Measurements from ENCODE around the gene SDK1.

SDK1 gene

GRCh38 chr7:3712841-3713240, 411.8 kb downstream of the SDK1 start:
- Histone ChIP-seq H3K4me2 (ENCODE audit: low read length) (no peak overlapping the region), H3K36me3 (ENCODE audit: control insufficient read depth, insufficient read depth, low read length) (no peaks in the 10 kb centered on the region), H2AFZ (no peak overlapping the region), H3K4me1 (no peaks in the 10 kb centered on the region), H3K4me3 (ENCODE audit: low read depth, low read length) (no peak overlapping the region), H3K9me3 (ENCODE audit: control insufficient read depth, low read length) (no peaks in the 10 kb centered on the region), H3K79me2 (no peaks in the 10 kb centered on the region), H3K27ac (no peak overlapping the region), H3K9ac (no peak overlapping the region), H3K27me3 (ENCODE audit: control insufficient read depth, insufficient read depth, low read length) (no peaks in the 10 kb centered on the region)
- no peak for TF ChIP-seq CTCF (IDR thresholded peaks at IDR 0.05)

- Histone ChIP-seq H3K4me1 (no peaks in the 10 kb centered on the region), H2AFZ (no peak overlapping the region), H3K4me2 (ENCODE audit: low read length) (no peak overlapping the region), H3K27ac (no peak overlapping the region), H3K36me3 (ENCODE audit: control insufficient read depth, insufficient read depth, low read length) (no peaks in the 10 kb centered on the region), H3K9ac (no peak overlapping the region), H3K79me2 (no peaks in the 10 kb centered on the region), H3K4me3 (ENCODE audit: low read depth, low read length) (no peak overlapping the region), H3K27me3 (ENCODE audit: control insufficient read depth, insufficient read depth, low read length) (no peaks in the 10 kb centered on the region), H3K9me3 (ENCODE audit: control insufficient read depth, low read length) (no peaks in the 10 kb centered on the region)
- no peak for TF ChIP-seq CTCF (IDR thresholded peaks at IDR 0.05)
Measured at GRCh38 chr7:3721422-3721821, 420.4 kb downstream of the SDK1 start.

GRCh38 chr7:3722396-3722922, 421.4 kb downstream of the SDK1 start:
- no peaks in the 10 kb centered on the region for H3K36me3 ChIP-seq (ENCODE audit: control insufficient read depth, insufficient read depth, low read length)
- H2AFZ ChIP-seq = no peak overlapping the region
- no peaks in the 10 kb centered on the region for H3K27me3 ChIP-seq (ENCODE audit: control insufficient read depth, insufficient read depth, low read length)
- no peak overlapping the region for H3K4me3 ChIP-seq (ENCODE audit: low read depth, low read length)
- H3K79me2 ChIP-seq = no peaks in the 10 kb centered on the region
- no peak overlapping the region for H3K9ac ChIP-seq
- no peak overlapping the region for H3K4me2 ChIP-seq (ENCODE audit: low read length)
- H3K27ac ChIP-seq = no peak overlapping the region
- no peaks in the 10 kb centered on the region for H3K4me1 ChIP-seq
- no peaks in the 10 kb centered on the region for H3K9me3 ChIP-seq (ENCODE audit: control insufficient read depth, low read length)
- TF ChIP-seq CTCF (IDR thresholded peaks at IDR 0.05) = no peak

- H3K4me3 ChIP-seq (ENCODE audit: low read depth, low read length) = no peak overlapping the region
- H3K4me1 ChIP-seq = no peaks in the 10 kb centered on the region
- no peak overlapping the region for H2AFZ ChIP-seq
- no peaks in the 10 kb centered on the region for H3K27me3 ChIP-seq (ENCODE audit: control insufficient read depth, insufficient read depth, low read length)
- no peak overlapping the region for H3K4me2 ChIP-seq (ENCODE audit: low read length)
- H3K9me3 ChIP-seq (ENCODE audit: control insufficient read depth, low read length) = no peaks in the 10 kb centered on the region
- no peak overlapping the region for H3K27ac ChIP-seq
- no peaks in the 10 kb centered on the region for H3K36me3 ChIP-seq (ENCODE audit: control insufficient read depth, insufficient read depth, low read length)
- H3K79me2 ChIP-seq = no peaks in the 10 kb centered on the region
- no peak overlapping the region for H3K9ac ChIP-seq
- TF ChIP-seq CTCF (IDR thresholded peaks at IDR 0.05) = no peak
Measured at GRCh38 chr7:3725155-3726059, 424.4 kb downstream of the SDK1 start.

Measured in parathyroid adenoma (tissue), 2 donors.